ENCODE measurements around the gene MS4A6E. TPM values are rescaled to one million over a fixed set of nuclear protein-coding genes. Genes with fewer than 3 reads are reported as not detected.
A peak's percentile ranks its signal among the peaks of the same experiment; 100 is the strongest.
"Not testable (repeated sequence)": the region's sequence is repeated elsewhere in the genome, so short reads cannot be mapped to it uniquely, and the experiment has no call there.

Gene MS4A6E, protein sequence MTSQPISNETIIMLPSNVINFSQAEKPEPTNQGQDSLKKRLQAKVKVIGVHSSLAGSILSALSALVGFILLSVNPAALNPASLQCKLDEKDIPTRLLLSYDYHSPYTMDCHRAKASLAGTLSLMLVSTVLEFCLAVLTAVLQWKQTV
- not detected for polyA plus RNA-seq (ENCODE audit: insufficient read length)
- long read RNA-seq, donor 1: 0 reads
- long read RNA-seq, donor 2: 0 reads
- long read RNA-seq, donor 3: 0 reads
- long read RNA-seq, donor 4: 0 reads
- long read RNA-seq, donor 5: 0 reads
- long read RNA-seq, donor 6: 0 reads
- long read RNA-seq, donor 7: 0 reads
- long read RNA-seq, donor 8: 0 reads

GRCh38 chr11:60326955-60327354 is at the start of gene MS4A6E:
TSS of gene MS4A6E (plus strand) at chr11:60327255. CDS start at chr11:60334896, 7,641 bp downstream.
- no peak for DNase-seq

DNA sequence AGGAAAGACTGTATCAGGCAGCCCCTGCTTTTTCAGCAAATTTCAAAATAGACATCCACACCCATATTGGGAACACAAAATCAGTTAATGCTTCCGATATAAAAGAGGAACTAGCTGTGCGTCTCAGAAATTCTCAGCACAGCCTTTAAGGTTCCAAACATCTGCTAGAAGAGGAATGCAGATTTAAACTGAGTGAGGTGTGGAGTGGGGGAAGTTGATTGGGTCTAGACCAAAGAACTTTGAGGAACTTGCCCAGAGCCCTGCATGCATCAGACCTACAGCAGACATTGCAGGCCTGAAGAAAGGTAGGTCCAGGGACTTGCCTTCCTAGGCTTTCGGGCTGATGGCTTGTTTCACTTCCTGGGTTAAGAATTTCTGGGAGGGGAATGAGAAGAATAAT is 46.6 kb upstream of the MS4A6E start, which contains the start of gene MS4A4A:
TSS of gene MS4A4A (plus strand) at position 255 of the 400 bp plus-strand sequence. CDS start at position 265, 10 bp downstream.
- no peak for DNase-seq

DNA sequence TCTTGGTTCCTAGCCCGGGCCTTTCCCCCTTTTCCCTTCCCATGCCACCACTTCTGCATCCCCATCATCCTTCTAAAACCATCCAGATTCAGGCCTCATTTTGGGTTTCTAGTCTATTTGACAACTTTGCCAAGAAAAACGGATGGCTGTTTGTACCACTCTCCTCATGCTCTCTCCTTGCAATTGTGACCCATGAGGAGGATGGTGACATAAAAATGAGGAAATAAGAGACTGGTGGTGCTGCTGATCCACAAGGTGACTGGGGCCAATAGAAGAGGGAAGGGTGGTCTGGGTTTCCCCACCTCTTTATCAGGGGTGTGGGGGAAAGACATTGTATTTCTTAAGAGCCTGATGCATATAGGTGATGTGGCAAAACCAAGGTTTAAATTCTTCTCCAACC is 45.6 kb upstream of the MS4A6E start:
- no peak for DNase-seq

GRCh38 chr11:60282286-60282685 is 44.8 kb upstream of the MS4A6E start:
- no peak for DNase-seq

GRCh38 chr11:60285411-60286126 is 41.5 kb upstream of the MS4A6E start:
- not testable (repeated sequence) for DNase-seq

DNA sequence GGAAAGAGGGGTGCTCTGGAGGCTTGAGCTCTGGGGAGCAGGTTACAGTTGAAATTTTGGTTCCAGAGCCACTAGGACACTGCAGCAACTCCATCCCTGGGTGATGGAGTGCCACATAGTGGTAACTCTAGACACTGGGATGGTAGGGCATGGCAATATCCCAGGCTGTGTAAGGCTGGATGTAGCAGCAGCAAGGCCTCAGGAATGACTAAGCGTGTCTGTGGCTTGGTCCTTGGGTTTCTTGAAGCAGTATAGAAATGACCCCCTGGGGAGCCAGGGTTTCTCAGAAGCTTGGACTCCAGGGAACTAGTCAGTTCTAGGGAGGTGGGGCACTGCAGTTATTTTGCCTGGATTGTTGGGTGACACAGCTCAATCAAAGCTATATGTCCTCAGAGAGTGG is 38.5 kb upstream of the MS4A6E start:
- no peak for DNase-seq

- no peak for DNase-seq
Observed at GRCh38 chr11:60292145-60292544, 34.9 kb upstream of the MS4A6E start.

- no peak for DNase-seq
Observed at GRCh38 chr11:60301178-60301577, 25.9 kb upstream of the MS4A6E start.

GRCh38 chr11:60301884-60302283 is 25.2 kb upstream of the MS4A6E start:
- DNase-seq: not testable (repeated sequence)

DNA sequence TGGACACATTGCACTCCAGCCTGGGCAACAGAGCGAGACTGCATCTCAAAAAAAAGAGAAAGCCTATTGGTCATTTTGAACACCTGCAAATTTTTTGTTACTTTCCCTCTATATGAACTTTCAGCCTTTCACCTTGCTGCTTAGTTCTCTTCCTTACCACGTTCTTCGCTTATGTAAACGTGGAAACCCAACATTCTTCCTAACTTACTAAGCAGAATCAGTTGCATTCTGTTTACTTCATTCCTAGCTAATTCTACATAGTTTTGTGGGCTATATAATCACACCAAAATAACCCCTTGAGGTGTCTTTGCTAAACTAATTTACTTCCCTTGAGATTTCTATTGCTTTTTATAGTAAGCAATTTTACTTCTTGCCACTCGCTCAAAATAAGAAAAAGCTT is 23.4 kb upstream of the MS4A6E start:
- DNase-seq: no peak

DNA sequence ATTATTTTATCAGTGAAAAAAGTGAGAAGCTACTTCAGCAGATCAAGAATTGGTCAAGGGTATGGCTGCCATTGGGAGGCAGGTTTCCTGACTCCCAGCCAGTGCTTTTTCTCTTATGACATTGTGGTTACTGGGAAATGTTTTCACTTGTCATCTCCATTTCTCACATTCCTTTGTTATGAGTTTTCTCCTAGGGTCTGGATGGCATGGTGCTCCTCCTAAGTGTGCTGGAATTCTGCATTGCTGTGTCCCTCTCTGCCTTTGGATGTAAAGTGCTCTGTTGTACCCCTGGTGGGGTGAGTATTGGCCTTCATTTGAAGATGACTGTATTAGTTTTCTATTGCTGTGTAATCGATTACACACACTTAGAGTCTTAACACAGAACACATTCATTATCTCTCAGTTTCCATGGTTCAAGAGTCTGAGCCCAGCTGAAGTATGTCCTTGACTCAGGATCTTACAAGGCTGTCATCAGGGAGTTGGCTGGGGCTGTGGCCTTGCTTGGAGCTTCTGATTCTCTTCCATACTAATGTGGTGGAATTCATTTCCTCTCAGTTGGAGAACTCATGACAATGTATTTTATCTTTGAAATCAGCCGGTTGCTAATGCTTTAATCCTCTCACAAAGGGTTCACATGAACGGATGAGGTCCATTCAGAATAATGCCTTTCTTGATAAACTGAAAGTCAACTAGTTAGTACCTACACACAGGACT is 21.0 kb upstream of the MS4A6E start:
- DNase-seq: no peak

GRCh38 chr11:60307507-60308195 is 19.4 kb upstream of the MS4A6E start:
- DNase-seq: no peak

- DNase-seq: no peak
Observed at GRCh38 chr11:60310407-60310998, 16.6 kb upstream of the MS4A6E start.

DNA sequence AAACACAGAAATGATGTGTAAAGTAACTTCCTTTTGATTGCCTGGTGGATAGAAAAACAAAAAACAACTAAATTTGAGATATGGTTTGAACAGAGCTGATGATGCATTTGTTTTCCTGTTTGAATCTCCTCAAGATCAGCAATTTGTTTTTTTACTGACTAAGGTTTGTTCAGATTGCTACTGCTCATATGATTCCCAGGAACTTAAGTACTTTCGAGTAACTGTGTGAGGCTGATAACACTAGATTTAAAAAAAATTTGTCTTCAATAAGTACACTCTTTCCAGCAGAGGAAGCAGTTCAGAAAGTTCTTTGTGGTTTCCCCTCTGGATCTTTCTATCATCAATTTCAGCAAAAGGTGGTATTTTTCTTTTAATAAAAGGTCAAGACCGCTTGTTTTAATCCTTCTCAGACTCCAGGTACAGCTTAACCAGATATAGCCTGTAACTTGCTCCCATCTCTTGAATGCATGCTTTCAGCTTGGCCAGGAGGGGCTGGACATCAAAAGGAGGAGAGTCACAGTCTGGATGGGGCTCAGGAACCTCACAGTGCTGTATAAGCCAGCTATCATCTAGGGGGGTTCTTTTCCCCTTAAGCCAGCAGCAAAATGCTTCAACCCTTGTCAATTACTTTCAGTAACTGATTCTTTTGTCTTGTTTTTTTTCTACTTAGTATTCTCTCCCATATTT is 12.3 kb upstream of the MS4A6E start:
- no peak for DNase-seq

GRCh38 chr11:60315871-60316270 is 11.2 kb upstream of the MS4A6E start:
- DNase-seq: no peak

DNA sequence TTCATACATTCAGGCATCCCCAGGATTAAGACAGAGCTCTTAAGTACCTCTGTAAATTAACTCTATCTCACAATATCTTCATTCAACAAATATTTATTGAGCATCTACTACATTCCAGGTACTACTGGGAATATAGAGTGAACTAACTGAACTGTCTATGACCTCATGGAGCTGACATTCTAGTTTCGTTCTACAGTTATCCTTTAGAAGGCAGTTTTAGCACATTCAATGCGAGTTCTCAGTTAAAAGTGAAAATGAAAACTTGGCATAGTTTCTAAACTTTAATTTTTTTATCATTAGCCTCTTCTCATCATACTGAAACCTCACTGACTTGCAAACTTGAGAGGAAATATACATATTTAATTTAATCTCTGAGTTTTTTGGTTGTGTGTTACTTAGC is 10.7 kb upstream of the MS4A6E start:
- no peak for DNase-seq

GRCh38 chr11:60318726-60319125 is 8.3 kb upstream of the MS4A6E start:
- DNase-seq: no peak

DNA sequence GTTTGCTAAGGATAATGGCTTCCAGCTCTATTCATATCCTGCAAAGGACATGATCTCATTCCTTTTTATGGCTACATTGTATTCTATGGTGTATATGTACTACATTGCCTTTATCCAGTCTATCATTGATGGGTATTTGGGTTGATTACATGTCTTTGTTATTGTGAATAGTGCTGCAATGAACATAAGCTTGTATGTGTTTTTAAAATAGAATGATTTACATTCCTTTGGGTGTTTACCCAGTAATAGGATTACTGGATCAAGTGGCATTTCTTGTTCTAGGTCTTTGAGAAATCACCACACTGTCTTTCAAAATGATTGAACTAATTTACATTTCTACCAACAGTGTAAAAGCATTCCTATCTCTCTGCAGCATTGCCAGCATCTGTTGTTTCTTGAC is 6.0 kb upstream of the MS4A6E start:
- no peak for DNase-seq

DNA sequence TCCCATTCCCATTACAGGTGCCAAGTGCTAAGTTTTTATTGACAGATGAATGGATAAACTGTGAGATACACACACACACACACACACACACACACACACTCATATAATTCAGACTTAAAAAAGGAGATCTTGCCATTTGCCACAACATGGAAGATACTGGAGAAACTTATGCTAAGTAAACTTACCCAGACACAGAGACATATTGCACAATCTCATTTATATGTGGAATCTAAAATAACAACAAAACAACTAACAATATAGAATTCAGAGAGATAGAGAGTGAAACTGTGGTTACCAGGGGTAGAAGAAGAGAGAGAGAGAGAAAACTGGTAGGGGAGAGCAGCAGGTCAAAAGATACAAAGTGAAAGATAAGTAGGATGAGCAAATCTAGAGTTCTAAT is 1.4 kb downstream of the MS4A6E start:
- no peak for DNase-seq

- DNase-seq: no peak
Observed at GRCh38 chr11:60332846-60333245, 5.8 kb downstream of the MS4A6E start.

GRCh38 chr11:60334005-60334620 is 7.1 kb downstream of the MS4A6E start:
- peak; percentile 46 for DNase-seq

Data from left kidney (tissue), 8 donors.